ENCODE results near the gene SOWAHC. TPM values are rescaled to one million over a fixed set of nuclear protein-coding genes. Genes with fewer than 3 reads are reported as not detected.

Gene SOWAHC
- total RNA-seq, 1 donor from 2014 or later = 0.32 TPM

DNA sequence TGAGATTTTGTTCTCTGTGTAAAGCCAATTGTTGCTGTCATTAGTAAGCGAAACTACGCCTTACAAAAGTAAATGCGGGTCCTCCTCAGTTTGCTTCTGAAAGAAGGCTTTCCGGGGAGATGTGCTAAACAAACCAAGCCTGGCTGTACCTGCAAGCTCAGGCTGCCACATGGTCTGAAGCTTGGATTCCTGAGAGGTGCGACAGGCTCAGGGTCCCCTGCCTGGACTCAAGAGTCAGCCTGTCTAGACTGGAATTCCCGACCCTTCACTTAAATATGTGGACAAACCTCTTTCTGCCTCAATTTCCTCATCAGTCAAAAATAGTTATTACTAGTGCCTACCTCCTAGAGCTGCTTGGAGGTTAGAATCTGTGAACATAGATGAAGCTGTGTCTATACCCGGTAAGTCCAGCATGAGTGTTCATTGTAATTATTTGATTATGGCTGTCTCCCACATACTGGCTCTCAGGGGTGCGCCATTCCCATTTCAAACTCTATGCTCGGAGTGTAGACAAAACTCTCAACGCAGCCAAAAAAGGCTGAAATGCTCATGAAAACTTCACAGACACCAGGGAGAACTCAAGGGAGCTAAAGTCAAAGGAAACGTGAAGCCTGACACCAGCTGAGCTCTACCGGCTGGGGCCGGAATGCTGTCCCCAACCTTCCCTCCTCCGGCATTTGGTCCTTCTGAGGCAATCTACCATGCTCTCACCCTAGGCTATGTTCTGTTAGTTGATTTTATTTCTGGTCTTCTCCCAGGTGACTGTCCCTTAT is 31.4 kb downstream of the SOWAHC start:
- intact Hi-C loops (cut with micrococcal nuclease) = no loop called here

DNA sequence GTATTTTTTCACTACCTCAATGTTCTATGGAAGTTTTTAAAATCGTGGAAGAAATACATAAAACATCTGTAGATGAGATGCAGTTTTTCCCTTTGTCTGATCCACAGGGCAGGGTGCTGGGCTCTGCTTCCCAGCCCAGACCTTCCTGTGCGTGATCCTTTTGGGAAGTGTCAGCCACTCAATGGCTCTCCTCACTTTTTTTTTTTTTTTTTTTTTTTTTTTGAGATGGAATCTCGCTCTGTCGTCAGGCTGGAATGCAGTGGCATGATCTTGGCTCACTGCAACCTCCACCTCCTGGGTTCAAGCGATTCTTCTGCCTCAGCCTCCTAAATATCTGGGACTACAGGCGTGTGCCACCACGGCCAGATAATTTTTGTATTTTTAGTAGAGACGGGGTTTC is 32.8 kb downstream of the SOWAHC start:
- intact Hi-C loops (cut with micrococcal nuclease) = no loop called here

- intact Hi-C loops (cut with micrococcal nuclease) = no loop called here
These were observed 33.5 kb downstream of the SOWAHC start for GRCh38 chr2:109647636-109648035.

DNA sequence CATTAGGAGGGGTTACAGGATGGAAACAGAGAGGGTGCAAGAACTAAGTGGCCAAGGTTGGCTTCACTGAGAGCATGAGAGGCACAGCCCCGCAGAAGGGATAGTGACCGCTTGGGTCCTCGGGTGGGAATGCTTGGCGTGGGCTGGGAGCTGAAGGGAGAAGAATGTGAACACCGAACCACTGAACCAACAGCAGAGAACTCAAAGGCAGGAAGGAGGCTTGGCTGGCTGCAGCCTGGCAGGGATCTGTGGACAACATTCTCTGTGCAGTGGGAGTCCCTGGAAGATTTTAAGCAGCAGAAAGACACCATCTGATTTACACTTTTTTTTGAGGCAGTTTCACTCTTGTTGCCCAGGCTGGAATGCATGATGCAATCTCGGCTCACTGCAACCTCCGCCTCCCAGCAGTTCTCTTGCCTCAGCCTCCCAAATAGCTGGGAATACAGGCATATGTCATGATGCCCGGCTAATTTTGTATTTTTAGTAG is 33.9 kb downstream of the SOWAHC start:
- intact Hi-C loops (cut with micrococcal nuclease) = no loop called here

DNA sequence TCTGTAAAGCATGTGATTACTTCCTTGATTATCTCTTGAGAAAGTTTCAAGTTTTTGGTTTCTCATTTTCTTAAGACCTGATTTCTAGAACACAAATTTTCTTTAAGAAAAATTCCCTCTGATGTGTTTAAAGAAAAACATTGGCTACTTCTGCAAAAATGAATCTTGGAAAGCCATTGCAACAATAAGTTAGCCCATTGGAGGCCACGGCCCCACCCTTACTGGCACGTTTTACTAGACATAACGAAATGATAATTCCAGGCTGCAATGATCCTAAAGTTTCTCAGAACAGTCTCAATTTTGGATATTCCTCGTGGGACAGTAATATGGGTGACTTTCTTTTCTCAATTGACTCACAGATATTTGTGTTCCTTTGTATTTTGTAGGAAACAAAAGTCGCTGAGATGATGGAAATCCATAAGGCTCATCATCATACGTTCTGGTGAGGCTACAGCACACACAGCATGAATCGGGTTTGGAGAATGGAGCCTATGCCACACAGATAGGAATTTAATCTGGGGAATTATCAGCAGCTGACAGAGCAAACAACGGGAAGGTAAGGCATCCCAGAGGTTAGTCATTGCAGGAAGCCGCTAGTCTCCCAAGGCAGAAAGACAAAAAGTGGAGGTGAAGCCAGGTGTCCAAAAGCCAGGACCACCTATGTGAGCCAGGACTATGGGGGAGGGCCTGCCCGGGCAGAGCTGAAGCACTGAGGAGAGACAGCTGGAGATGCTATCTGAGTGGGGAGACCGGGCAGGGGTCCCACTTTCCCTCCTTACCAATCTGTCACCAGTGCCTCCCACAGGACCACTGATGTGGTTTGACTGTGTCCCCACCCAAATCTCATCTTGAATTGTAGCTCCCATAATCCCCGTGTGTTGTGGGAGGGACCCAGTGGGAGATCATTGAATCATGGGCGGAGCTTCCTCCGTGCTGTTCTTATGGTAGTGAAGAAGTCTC is 35.9 kb downstream of the SOWAHC start:
- intact Hi-C loops (cut with micrococcal nuclease) = no loop called here

DNA sequence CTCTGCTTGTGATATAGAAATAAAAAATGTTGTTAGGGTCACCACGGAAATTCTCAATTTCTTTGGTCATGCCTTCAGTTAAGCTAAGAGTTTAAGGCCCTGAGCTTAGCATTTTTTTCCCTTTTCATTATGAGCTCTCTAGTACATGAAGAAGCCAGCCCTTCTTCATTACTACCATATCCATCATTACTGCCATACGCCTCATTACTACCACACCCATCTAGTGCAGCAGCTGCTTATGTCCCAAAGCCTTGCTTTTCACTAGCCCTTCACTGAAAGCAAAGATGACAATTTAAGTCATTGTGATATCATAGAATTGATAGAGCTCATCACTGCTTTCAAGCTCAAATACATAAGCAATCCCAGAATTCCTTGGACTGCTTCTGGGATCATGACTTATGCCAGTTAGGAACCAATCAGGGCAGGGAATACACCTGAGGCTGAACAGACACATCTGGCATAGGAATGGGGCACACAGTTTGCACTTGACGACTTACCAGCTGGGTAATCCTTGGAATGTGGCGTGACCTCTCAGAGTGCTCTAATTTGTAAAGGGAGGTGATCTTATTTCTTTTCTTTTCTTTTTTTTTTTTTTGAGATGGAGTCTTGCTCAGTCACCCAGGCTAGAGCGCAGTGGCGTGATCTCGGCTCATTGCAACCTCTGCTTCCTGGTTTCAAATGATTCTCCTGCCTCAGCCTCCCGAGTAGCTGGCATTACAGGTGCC is 40.3 kb downstream of the SOWAHC start:
- intact Hi-C loops (cut with micrococcal nuclease) = no loop called here

- intact Hi-C loops (cut with micrococcal nuclease) = no loop called here
These were observed 41.1 kb downstream of the SOWAHC start for GRCh38 chr2:109655287-109655686.

- intact Hi-C loops (cut with micrococcal nuclease) = no loop called here
These were observed 45.4 kb downstream of the SOWAHC start for GRCh38 chr2:109659396-109660045.

GRCh38 chr2:109660046-109660860 is 46.1 kb downstream of the SOWAHC start:
- intact Hi-C loops (cut with micrococcal nuclease) = no loop called here

DNA sequence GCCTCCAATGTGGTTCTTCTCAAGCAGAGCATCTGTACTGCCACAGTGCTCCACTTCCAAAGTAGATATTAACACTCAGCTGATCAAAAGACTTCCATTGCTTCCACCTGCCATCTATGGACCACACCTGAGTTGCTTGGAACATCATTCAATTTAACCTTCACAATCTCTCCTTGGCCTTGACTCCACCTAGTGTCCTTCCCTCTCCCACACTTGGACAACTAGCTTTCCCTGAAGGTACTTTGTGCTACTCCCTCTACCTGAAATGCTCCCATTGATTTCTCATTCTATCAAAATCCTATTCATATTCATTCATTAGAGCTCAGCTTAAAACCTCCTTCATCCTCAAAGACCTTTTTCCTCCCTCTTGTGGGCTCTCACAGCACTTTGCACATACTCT is 48.7 kb downstream of the SOWAHC start:
- intact Hi-C loops (cut with micrococcal nuclease) = no loop called here

- intact Hi-C loops (cut with micrococcal nuclease) = no loop called here
These were observed 49.6 kb downstream of the SOWAHC start for GRCh38 chr2:109663721-109664120.

DNA sequence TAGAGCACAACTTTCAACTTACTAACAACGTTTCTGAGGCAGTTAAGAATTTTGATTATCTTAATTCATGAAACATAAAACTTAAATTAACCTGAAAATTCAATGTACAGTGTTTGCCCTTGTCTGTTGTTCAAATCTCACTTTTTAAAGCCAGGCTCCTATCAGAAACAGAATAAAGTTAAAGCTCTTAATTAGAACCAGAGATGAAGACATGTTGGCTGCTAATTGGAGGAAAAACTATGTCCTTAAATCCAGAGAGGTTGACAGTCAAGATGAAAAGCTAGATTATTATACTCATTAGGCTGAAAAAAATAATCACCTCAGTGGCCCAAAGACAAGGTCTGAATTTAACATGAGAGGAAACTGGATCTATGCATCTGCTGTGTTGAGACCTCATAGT is 52.3 kb downstream of the SOWAHC start:
- intact Hi-C loops (cut with micrococcal nuclease) = no loop called here

Other genes starting within 250 kb of the SOWAHC start
- 0.57 and 0.77 TPM in 2 replicates for gene SEPTIN10, start 398 bp upstream of the SOWAHC start, total RNA-seq
- gene RGPD5, start 179.9 kb downstream of the SOWAHC start, total RNA-seq = 14.0 and 15.2 TPM in 2 replicates

All from T-helper 2 cell treated with Interferon-gamma antibody and Interleukin-4, amounts not matched to agents 100 ng/mL and 5 ng/mL, for 36 hours (primary cell).